ENCODE data around the gene SLC25A15.

SLC25A15 gene

DNA sequence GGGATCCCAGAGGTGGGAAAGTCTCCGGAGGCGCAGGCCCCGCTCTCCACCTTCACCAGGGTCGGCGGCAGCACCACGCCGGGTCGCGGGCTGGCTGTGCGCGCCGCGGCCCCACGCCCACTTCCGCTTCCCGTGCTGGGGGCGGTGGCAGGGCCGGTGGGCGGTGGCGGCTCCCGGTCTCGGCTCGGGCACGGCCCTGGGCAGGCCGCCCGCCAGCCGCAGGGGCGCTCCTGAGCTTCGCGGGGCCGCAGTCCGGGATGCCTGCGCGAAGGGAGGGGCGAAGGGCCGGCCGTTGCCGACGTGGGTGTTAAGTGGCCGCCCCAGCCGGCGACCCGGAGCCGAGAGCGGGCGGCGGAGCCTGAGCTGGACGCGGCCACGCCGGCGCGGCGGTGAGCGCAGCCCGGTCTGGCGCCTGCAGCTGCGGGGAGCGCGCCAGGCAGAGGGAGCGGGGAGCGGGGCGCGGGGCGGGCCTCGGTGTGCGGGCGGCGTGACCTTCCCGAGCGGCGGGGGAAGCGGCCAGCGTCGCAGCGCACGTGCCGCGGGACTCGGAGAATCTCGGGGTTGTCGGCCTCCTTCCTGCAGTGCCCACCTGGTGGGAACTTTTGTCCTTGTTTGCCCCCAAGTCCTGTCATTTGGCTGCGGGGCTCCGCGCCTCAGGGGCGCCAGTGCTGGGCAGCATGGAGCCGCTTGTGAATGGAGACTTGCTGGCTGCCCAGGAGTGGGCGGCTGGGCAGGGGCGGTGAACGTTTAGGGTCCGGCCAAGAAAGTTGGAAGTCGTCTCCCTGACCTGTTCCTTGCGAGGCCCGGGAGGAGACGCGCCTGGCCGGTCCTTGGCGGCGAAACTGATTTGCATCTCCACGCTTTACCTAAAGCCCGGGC lies at the start of gene SLC25A15:
SLC25A15 (plus strand) TSS at position 337 of the 879 bp plus-strand sequence. CDS start 3,616 bp downstream, outside the sequence.
- peak; percentile 31 to 37 for DNase-seq

DNA sequence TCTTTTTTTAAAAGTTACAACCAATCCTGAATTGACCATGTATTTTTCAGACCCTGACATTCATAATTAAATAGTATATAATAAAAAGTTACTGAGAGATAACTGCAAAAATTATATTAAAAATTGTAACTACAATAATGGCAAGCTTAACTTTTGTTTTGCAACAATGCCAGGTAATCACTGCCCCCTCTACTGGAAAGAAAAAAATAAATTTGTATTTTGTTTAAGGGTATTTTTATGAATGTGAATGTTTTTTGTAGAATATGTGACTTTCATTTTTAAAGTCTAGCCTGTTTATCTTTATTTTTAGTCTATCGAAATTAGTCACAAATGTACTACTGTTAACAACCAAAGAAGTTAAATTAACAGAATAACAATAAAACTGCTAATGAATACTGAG lies 40.1 kb upstream of the SLC25A15 start:
- no peak for DNase-seq

DNA sequence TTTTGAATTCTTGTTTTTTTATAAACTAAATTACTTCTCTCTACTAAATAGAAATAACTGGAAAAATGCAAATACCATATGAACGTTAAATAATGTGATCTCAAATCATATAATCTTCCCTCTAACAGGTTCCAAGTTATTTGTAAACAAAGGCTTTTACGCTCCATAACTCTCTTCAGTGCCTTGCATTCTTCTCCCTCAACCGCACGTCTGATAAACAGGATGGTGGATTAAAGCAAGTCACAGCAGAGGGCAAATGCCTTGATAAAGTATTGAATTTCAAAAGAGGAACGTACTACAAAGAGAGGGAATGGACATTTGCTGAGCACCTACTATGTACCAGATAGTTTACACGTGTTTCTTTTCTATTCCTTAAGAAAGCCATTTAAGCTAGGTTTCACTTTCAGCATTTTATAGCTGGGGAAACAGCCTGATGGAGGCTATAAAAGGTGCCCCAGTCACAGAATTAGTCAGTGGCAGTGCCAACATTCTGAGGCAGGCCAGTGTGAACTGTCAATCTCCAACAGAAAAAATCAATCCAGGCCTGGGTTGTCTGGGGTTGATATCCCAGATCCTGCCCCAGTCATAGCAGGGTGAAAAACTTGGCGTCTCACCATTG lies 34.2 kb upstream of the SLC25A15 start:
- DNase-seq: no peak

DNA sequence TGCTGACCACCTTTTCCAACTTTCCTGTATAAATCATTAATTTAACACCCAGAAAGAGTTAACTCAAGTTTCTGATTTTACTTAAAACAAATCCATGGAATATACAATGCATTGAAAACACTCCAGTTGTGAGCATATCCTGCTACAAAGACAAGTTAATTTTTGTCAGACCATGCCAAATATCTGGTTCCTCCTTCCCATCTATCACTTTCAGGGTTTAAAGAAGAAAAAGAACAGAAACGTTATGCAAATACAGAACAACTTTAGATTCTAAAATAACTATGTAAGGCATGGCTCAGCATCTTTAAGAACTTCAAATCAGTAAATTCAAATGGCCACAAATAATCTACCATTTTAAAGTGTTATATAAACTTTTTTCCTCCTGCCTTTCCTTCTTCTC lies 33.4 kb upstream of the SLC25A15 start:
- DNase-seq: no peak

DNA sequence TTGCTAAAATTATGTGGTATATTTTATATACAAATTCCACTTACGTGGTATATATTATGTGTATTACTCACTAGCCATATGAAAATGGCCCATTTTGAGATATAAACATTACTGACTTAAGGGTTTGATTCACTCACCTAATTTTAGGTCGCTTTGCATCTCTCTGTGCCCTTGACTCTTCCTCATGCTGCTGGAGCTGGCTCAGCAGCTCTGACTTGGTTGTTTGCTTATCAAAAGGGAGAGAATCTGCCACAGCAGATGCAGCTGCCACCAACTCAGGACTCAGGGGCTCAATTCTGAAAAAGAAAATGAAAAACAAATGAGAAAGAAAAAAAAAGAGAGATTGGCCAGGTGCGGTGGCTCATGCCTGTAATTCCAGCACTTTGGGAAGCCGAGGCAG lies 30.6 kb upstream of the SLC25A15 start:
- no peak for DNase-seq

DNA sequence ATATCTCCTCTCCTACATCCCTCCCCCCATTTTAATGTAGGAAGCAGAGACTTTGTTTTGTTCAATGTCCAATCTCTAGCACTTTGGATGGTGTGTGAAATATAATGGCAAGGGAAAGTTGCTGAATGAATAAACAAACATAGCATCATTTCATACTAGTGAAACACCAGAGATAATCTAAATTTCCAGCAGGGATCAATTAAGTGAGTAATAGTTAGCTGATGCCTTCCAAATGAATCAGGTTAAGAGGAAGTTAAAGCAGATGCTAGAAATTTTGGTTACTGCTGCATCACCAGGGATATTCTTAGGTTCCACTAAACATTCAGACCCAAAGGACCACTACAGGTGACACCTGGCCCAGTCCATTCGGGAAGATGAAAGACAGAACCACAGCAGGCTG lies 26.6 kb upstream of the SLC25A15 start:
- DNase-seq: no peak

DNA sequence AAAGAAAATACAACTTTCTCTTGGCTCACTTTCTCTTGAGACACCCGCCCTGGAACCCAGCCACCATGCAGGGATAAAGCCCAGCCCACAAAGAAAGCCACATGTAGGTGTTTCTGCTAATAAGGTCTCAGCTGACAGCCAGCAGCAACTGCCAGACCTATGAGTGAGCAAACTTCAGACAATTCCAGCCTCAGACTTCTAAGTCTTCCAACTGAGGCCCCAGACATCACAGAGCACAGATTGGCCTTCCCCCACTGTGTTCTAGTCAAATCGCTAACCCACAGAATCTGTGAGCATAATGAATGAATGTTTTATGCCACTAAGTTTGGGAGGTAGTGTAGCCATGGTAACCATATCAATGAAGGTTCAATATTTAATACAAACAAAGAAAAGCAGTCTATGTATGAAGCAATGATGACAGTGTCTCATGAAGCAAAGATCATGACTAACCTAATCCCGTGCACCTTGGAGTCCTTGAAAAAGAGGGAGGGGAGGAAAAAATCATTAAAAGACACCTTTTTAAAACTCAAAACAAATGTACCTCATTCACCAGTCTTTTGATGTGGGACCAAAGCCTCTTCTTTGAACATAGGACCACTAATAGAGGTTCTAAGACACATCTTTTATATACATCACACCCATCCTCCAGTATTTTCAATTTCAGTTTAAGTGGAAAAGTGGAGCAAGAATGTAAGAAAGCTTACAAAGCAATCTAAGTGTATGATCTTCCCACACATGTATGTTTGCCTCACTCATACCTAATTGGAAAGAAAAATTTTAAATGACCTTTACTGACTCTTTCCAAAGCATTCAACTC lies 24.6 kb upstream of the SLC25A15 start:
- no peak for DNase-seq

DNA sequence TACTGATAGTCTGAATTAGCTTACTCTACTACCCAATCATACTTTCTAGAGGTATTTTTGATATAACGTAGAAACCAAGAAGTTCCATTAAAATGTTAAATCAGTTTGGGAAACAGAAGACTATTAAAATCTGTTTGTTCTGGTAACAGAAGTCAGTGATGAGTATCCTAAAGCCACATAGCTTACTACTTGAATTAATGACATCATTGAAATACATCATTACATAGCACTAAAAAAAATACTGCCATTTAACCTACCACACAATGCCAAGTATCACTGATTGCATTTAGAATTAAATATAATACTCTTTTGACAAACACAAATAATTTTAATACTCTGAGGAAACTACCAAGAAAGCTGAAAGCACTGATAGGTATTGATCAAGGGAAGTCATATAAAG lies 23.8 kb upstream of the SLC25A15 start:
- no peak for DNase-seq

DNA sequence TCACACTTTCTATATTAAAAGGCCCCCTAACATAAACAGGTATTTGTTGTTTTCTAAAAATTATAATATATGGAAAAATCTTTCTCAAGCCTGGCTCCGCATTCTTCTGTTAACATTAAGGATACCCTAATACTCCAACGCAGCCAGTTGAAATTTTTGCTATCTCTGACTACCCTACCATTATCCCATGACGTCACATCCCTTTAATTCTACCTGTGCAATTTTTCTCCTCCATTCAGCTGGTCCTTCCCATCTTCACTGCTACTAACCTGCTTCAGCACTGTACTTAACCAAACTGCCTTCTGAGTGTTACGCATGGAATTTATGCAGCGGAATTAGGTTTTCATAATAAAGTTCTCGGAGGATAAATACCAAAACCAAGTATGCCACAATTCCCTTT lies 19.4 kb upstream of the SLC25A15 start:
- no peak for DNase-seq

DNA sequence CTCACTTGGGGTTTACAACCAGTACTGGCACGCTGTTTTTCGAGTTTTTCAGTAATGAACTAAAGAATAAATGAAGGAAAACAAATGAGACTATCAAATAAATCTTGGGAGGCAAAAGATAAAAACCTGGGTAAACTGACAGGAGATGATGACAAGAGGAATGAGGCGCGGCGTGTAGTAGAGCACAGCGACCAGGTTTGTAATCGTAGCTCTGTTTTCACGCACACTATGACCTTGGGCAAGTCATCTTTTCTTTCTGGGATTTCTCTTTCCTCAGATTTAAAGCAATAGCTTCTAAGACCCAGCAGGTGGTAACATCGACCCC lies 18.8 kb upstream of the SLC25A15 start:
- DNase-seq: no peak

DNA sequence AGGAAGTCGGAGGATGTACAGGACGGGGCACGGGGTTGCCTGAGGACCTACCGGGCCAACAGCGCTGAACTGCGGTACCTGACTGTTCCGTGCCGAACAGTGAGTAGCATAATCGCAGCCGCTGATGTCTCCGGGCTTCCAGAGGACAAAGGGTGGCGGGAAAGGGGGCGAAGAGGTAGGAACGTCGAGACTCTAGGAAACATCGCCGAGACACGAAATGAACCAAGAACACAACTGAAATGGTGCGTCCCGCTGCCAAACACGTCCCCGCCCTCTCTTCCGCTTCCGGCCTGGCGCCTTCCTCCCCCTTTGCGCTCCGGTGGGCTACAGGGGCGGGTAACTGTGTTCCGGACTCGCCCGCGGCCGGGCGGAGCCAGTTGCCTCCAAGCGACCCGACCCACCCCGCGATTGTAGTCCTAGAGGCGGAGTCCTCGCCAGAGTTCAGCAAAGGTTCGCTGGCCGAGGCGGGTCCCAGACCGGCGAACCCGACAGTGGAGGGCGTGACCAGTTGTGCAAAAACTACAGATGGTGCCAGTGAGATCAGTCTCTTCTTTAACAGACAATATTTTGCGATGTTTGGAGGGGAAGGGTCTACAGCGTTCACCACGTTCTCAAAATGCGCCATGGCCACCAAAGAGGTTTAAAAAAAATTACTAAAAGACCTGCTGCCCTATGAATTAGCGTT lies 18.3 kb upstream of the SLC25A15 start, which contains the start of gene MRPS31:
MRPS31 (minus strand) TSS at position 257 of the 685 bp plus-strand sequence; CDS start at position 203, 54 bp downstream.
- DNase-seq: peak; percentile 81 to 83

DNA sequence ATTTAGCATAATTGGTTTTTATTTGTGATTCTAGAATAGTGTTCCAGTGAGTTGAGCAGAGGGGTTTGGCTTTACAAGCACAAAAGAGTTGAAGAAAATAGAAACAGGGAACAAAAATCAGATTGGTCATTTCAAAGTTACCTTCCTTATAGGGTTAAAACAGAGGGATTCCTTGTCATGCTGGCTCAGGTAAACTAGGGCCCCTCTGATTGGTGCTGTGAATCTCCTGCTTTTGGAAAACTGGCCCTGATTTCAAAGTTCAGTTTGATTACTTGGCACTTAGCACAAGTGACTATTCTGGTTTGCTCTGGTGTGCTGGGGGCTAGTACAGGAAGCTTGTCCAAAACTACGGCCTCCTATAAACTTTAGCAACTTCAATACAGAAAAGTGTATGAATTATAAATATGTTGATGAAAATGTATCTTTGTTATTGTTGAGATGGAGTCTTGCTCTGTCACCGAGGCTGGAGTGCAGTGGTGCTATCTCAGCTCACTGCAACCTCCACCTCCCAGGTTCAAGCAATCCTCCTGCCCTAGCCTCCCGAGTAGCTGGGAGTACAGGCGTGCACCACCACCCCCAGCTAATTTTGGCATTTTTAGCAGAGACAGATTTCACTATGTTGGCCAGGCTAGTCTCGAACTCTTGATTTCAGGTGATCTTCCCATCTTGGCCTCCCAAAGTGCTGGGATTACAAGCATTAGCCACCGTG lies 16.5 kb upstream of the SLC25A15 start:
- DNase-seq: no peak

DNA sequence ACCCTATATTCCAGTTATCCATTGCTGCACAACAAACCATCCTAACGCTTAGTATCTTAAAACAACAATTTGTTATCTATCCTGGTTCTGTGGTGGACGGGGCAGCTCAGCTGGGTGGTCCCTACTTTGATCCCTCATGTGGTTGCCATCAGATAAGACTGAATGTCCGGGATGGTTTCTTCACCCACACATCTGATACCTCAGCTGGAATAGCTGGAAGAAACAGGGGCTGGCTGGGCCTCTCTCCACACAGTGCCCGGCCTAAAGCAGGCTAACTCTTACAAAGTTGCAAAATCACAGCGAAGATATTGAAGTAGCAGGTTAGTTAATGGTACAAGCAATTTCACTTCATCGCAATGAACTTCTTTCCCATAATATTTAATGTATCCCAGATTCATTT lies 14.7 kb upstream of the SLC25A15 start:
- no peak for DNase-seq

DNA sequence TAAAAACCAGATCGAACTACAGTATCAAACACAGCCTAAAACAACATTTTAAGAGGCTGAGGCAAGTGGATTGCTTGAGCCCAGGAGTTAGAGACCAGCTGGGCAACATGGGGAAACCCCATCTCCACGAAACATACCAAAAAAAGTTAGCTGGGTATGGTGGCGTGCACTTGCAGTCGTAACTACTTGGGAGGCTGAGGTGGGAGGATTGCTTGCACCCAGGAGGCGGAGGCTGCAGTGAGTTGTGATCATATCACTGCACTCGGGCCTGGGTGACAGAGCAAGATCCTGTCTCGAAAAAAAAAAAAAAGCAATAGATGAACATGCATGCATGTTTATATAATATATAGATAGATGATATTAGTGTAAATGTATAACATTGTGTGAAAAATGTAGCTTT lies 13.2 kb upstream of the SLC25A15 start:
- no peak for DNase-seq

DNA sequence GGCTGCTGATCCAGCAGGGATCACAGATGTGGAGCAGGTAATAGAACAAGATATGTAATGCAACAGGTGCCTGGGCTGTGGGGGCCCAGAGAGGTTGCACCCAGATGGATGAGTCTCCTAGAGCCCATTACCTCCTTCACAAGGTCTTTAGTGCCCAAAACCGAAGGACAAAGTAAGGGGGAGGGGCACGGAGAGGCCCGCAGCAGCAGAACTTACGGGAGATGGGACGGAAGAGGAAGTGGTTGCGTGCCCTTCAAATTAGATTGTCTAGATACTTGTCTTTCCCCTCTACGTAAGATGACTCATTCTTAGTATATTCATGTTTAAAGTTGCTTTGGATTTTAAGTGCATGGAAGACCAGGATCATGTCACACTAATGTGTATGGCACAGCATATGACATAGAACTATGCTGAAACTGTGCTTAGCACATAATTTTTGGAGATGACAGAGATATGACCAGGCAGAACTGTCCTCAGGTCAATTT lies 12.7 kb upstream of the SLC25A15 start:
- peak; percentile 73 to 80 for DNase-seq

DNA sequence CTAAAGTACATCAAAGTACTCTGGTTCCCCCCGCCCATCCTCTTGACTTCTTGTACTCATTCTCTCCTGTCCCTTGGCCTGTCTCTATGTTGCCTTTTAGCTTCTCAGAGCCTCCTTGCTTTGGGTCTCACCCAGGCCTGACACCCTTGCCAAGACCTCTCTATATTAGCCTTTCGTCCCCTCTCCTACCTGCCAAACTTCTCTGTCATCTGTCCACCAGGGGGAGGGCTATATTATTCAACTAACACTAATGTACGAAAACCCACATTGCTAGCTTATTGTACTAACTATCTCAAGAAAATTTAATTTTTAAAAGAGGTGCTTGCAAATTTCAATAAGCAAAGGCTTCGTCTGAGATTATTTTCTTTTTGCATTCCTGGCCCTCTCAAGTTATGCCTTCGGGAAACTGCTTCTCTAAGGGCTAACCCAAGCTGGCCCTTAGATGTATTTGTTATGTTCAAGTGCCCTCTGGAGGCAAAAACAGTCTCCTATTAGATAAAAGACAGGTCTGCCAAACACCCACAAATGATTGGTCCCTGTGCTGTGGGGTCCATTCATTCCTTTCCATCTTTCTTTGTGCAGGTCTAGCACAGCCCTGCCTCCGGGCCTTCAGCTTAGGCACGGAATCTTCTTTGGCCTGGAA lies 12.1 kb upstream of the SLC25A15 start:
- peak; percentile 39 to 50 for DNase-seq

DNA sequence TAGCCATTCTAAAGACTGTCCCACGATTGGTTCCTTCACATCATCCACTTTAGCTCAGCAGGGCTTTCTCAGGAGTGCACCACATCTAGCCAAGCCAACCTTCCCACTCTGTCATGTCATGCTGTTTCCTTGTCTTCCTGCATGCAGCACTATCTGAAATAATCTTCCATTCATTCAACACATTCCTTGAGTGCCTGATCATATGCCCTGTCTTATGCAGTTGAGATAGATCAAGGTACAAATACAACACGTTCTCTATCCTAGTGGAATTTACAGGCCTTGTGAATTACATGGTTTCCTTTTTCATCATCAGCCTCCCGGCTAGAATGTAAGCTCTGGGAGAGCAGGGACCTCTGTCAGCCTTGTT lies 11.6 kb upstream of the SLC25A15 start:
- DNase-seq: no peak

DNA sequence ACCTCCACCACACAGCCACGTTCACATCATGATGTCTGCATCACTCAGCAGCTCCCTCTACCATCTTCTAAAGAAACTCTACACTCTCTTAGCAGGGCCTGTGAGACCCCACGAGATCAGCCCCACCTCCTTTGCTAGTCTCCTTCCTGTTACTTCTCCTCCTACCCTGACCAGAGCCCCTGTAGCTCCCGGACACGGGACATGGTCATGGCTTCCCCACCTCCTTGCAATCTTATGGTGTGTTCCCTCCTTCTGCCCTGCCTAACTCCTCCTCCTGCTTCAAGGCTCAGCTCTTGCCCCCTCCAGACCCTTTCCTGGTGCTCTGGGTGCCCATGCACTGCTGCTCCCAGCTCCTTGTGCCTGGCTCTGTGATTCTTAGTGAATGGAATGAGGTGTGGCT lies 10.4 kb upstream of the SLC25A15 start:
- DNase-seq: no peak

DNA sequence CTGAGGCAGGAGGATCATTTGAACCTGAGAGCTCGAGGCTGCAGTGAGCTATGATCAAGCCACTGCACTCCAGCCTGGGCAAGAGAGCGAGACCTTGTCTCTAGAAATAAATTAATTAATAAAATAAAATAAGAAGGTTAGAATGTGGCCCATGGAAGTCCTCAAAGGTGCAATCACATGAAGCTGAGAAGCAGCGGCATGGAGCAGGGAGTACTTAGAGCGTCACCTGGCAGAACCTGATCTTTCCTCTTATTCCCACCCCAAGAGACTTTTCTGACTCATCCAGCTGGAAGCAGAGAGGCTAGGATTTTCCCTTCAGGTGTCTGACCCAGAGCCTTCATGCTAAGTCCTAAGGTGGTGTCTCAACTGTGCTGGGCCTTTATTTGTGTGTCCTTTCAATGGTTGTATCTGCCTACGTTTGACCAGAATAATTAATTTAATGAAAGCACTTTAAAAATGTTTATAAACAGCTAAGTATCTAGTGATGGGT lies 9.6 kb upstream of the SLC25A15 start:
- no peak for DNase-seq

DNA sequence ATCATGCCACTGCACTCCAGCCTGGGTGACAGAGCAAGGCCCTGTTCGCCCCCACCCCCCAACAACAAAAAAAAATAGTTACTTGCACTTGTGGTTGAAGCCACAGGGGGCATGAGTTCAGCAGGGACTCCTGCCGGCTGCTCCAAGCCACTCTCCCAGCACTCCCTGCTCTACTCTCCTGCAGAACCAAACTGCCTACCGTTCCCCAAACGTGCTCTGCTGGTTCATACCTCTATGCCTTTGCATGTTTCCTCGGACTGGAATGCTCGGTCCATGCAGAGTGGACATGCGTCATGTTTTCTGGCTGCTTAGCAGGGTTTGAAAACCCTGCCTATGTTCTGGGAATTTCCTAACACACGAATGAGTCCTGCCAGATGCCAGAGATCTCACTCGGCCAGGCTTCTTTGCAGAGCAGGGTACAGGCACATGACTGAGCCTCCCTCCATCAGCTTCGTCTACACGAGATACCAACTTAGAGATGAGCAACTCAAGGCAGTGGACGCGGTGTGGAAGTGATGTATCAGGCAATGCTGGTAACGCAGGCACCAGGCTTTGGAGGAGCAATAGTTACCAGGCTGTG lies 8.5 kb upstream of the SLC25A15 start:
- DNase-seq: peak; percentile 41 to 46

DNA sequence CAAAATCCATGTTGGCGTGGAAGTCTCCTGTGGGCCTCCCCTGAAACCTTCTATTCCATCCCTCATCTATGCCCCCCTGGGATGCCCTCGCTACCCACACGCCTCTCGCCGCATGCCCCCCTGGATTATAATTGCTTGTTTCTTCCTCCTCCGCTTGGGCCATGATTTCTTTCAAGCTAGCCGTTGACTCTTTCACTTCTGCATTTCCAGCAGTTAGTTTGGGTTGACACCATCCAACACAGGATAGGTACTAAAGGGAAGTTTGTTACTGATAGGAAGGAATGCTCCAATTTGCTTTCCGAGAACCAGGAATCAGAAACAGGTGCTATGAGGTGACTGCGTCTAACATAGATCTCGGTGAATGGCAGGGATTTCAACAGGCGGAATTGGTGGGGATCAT lies 7.7 kb upstream of the SLC25A15 start:
- no peak for DNase-seq

All from Kasumi-1 (cell line).